ENCODE measurements around the gene TRIAP1.
"Not testable (repeated sequence)": the region's sequence is repeated elsewhere in the genome, so short reads cannot be mapped to it uniquely, and the experiment has no call there.

TRIAP1 gene

GRCh38 chr12:120468821-120469449, 22.8 kb upstream of the TRIAP1 start:
- peak; percentile 36 for DNase-seq (ENCODE audit: low spot score)

- DNase-seq (ENCODE audit: low spot score), result peak; percentile 40
Measured at GRCh38 chr12:120468325-120468820, 22.2 kb upstream of the TRIAP1 start.

DNA sequence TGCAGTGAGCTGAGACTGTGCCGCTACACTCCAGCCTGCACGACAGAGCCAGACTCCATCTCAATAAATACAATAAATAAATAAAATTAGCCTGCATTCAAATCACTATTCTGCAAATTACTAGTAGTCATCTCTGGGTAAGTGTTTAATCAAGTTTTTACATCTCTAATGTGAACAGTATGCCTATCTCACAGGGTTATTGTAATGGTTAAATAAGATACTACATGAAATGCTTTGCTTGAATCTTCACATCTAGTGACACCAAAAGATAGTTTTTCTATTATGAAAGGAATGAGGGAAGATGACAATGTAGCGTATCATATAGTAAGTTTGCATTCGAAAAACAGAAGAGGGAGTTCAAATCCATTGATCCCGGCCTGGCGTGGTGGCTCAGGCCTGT, 21.3 kb upstream of the TRIAP1 start:
- no peak for DNase-seq (ENCODE audit: low spot score)

DNA sequence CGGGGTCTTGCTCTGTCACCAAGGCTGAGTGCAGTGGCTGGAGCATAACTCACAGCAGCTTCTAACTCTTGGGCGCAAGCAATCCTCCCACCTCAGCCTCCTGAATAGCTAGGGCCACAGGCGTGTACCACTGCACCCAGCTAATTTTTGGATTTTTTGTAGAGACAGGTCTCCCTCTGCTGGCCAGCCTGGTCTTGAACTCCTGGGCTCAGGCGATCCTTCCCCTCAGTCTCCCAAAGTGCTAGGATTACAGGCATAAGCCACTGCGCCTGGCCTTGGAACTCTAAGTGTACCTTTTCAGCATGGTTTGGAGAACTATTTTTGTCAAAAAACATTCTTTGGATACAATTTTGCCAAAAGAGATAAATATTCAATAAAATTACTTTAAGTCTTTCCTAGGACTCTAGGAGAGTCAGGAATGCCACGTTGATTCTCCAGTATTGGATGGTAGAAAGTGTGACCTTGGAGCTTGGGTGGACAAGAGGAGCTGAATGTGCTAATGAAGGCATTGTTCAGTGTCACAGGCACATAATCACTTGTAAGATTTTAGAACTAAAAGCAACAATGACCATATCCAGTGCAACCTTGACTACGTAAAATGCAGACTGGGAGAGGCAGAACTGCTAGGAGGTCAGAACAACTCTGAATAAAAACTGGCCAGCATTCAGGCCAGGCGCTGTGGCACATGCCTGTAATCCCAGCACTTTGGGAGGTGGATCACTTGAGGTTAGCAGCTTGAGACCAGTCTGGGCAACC, 20.6 kb upstream of the TRIAP1 start:
- peak; percentile 39 for DNase-seq (ENCODE audit: low spot score)

GRCh38 chr12:120465756-120466155, 19.6 kb upstream of the TRIAP1 start:
- no peak for DNase-seq (ENCODE audit: low spot score)

DNA sequence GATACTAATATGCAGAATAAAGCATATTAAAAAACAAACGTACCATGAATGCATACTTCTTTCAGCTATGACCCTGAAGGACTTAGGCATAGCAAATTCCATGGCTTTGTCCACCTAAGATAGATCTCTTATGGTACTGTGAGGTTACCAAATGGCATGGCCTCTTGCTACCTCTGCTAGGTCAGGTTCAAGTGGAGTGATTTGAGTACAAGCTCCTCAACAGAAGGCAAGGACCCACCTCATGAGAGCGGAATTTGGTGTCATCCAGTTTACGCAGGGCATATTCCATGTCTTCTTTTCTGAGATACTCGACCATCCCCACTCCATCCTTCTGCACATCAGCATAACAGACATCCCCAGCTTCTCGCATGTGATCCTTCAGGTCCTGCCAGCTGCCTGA, 17.5 kb upstream of the TRIAP1 start:
- DNase-seq (ENCODE audit: low spot score), result no peak

GRCh38 chr12:120462099-120462640, 16.0 kb upstream of the TRIAP1 start:
- no peak for DNase-seq (ENCODE audit: low spot score)

DNA sequence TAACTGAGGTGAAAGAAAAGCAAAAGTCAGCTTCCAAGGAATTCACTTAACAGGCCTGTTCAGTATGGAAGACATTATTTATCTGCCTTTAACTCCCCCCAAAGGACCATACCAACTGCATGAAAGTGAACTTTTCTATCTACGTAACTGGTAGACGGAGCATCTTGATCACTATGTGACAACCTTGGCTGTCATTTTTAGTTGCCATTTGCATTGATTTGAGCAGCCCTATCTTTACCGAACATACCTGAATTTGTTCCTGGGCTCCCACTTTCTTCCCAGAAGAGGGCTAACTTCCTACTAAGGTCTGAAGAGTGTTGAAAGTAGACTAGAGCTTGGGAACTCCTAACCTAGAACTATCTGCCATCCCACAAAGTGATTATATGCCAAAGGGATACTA, 14.0 kb upstream of the TRIAP1 start:
- DNase-seq (ENCODE audit: low spot score), result no peak

DNA sequence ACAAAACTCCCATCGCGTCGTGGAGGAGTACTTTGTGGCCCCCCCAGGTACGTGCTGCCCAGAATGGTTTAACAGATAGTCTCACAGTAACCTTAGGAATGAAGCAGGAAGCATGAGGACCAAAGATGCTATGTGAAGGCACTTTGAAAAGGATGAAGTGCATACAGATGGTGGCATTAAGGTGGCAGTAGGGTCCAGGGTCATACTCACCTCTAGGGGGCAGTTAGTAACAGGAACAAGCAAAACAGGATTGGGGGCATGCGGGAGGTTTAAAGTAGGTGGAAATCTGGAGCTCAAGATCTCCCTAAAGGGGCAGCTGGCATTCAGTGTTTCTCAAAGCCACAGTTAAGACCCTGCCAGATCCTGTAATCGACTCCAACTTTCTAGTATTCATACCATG, 10.9 kb upstream of the TRIAP1 start:
- no peak for DNase-seq (ENCODE audit: low spot score)

GRCh38 chr12:120455302-120455701, 9.1 kb upstream of the TRIAP1 start:
- no peak for DNase-seq (ENCODE audit: low spot score)

DNA sequence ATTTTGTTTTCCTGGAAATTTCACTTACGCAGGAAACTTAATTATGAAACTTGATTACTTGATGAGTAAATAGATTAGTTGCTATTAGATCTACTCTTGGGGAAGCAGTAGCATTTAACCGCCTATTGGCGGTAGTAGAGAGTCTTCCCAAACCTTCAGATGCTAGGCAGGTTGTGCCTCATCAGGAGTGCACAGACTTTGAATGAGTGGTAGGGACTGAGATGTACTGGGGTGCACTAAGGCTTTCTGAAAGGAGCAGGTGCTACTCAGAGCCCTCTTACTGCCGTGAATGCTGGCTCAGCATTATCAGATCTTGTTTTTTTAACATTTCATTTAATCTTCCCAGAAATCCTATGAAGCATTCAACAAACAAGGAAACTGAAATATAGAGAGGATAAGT, 7.8 kb upstream of the TRIAP1 start:
- DNase-seq (ENCODE audit: low spot score), result peak; percentile 57

DNA sequence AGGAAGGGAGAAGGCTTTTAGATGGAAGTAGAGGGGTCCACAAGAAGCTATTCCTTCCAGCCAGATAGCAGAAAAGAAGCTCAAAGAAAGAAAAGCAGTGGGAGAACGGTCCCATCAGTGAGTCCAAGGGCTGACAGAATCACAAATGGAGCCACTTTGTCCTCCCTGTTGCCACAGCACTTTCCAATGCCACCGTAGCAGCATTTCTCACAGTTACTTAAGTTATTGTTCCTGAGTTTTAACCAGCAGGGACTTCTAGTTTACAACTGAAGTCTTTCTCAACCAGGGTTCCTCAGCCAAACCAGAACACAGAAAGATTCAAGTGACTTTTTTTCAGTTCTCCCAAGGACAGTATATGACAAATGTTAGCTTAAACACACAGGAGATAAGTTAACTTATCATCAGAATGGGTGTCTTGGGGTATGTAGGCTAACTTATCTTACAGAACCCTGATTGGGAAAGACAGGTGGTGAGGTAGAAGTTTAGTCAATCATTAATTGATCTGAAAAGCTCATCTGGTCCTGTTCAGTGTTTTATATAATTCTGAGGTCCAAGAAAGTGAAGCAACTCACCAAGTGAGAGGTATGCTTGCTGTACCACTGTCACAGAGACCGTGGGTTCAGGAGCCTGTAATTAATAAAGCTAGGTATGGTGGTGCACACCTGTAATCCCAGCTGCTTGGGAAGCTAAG, 7.0 kb upstream of the TRIAP1 start:
- DNase-seq (ENCODE audit: low spot score), result no peak

DNA sequence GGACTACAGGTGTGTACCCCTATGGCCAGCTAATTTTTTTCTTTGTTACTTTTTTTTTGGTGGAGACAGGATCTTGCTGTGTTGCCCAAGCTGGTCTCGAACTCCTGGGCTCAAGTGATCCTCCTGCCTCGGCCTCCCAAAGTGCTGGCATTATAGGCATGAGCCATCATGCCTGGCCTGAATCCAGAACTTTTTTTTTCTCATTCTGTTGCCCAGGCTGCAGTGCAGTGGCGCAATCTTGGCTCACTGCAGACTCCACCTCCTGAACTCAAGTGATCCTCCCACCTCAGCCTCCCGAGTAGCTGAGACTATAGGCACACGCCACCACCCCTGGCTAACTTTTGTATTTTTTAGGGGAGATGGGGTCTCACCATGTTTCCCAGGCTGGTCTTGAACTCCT, 6.3 kb upstream of the TRIAP1 start:
- not testable (repeated sequence) for DNase-seq (ENCODE audit: low spot score)

- no peak for DNase-seq (ENCODE audit: low spot score)
Measured at GRCh38 chr12:120447992-120448391, 1.8 kb upstream of the TRIAP1 start.

DNA sequence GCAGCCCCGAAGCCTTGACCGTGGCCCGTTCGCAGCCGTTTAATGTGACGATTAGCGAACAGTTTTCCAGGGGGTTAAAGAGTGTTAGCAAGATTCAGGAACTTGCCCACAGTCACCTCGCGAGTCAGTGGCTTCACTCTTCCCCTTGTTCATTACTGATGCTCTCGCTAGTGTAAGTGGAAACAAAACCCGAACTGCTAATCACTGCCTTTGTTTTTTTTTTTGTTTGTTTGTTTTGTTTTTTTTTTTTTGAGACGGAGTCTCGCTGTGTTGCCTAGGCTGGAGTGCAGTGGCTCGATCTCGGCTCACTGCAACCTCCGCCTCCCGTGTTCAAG, 627 bp upstream of the TRIAP1 start:
- not testable (repeated sequence) for DNase-seq (ENCODE audit: low spot score)

DNA sequence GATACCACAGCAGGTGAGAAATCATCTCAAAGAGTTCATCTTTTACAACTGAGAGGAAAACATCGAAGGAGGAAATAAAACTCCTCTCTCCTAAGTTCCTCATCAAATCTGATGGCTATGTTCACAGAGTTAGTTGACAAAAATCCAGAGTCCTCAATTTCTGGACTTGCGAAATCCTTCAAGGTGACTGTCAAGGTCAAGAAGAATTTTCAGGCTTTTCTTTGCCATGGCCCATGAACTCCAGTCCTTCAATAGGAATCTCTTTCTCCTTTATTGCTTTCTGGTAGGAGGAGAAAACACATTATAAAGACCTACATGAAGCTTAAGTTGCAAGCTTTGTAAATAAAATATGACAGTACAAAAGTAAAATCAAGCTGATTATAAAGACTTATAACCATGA, 1.5 kb downstream of the TRIAP1 start:
- DNase-seq (ENCODE audit: low spot score), result no peak

- DNase-seq (ENCODE audit: low spot score), result peak; percentile 80
Measured at GRCh38 chr12:120439646-120440247, 6.4 kb downstream of the TRIAP1 start.

- peak; percentile 14 for DNase-seq (ENCODE audit: low spot score)
Measured at GRCh38 chr12:120438495-120439198, 7.5 kb downstream of the TRIAP1 start.

- peak; percentile 99 for DNase-seq (ENCODE audit: low spot score)
Measured at GRCh38 chr12:120437735-120438494, 8.3 kb downstream of the TRIAP1 start, which contains the start of gene COX6A1. TSS of gene COX6A1 (plus strand) at chr12:120438113. CDS start at chr12:120438127, 14 bp downstream.

DNA sequence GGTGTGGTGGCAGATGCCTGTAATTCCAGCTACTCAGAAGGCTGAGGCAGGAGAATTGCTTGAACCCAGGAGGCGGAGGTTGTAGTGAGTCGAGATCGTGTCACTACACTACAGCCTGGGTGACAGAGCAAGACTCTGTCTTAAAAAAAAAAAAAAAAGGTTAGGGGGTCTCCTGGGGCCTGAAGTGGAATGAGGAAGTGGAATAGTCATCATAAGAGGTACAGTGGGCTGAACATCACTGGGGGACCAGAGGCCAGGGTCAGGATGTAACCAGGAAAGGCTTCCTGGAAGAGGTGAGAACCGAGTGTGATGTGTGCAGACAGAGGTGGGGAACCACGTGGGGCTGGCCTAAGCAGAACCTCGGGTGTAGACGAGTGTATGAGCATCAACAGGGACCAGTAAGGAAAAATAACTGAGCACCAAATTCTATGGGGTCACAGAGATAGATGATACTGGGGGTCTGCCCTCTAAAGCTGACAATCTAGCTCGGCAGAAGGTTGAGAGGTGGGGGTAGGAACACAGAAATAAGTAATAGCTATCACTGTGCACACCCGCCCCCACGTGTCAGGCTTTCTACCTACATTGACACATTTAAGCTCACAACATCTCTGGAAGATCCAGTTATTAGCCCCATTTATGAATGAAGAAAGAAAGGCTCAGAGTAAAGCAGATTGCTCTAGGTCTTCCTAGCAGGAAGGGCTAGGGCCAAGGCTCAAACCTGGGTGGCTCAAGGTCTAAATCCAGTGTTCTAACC, 13.2 kb downstream of the TRIAP1 start:
- no peak for DNase-seq (ENCODE audit: low spot score)

Measured in activated CD4-positive, alpha-beta T cell treated with anti-CD3 and anti-CD28 coated beads, Interleukin-2, Interleukin-4, amounts not matched to agents 100 ng/mL and 50 ng/mL, durations not matched to agents 16 hours and 8 hours (primary cell).